IPS DF 19.7 (cell line): ENCODE measurements around the gene ZFAND6.
"Not testable (repeated sequence)": the region's sequence is repeated elsewhere in the genome, so short reads cannot be mapped to it uniquely, and the experiment has no call there.

Experiments used
- DNase-seq: peaks from one replicate; pipeline ENCODE4 v3.0.0-alpha.2; 2013; ENCODE audit warnings: low read depth, low spot score

ZFAND6 gene

DNA sequence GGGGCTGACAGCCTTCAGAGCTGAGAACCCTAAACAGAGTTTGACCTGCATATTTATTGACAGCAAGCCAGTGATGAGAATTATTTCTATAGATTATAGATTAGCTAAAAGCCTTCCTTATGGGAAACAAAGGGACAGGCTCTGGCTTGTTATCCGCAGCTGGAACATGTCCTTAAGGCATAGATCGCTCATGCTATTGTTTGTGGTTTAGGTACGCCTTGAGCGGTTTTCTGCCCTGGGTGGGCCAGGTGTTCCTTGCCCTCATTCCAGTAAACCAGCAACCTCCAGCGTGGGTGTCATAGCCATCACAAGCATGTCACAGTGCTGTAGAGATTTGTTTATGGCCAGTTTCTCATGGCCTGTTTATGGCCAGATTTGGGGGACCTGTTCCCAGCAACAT lies 83.2 kb downstream of the ZFAND6 start:
- no peak for DNase-seq

DNA sequence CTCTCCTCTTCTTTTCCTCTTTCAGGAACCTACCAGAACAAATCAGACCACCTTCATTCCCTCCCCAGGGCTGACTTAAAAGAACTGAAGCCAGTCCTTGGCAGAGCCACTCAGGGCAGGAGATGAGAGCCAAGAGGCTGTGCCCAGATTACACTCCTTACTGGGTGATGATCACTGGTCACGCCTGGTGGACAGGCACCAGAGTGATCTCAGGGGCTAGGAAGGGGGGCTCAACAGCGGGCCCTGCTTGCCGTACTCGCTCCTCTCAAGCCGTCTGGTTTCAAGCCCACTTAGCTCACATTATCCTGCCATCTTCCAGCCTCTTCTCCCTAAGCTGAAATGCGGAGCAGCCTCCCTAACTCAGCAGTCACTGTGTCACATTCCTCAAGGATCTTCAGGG lies 91.7 kb downstream of the ZFAND6 start:
- DNase-seq: no peak

DNA sequence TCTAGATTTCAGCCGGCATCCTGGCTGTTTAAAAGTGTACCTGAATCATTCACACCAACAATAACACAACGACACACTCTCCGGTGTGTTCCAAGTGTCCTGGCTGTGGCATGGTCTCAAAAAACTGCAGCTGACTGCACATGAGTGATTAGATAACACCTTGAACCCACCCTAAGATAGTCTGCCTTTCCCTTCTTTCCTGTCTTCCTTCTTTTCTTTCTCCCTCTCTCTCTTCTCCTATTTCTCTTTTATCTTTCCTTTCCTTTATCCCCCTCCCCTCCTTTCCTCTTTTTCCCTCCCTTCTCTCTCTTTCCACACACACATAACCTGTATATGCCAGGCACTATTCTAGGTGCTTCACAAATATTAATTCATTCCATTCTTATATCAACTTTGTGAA lies 92.1 kb downstream of the ZFAND6 start:
- no peak for DNase-seq

DNA sequence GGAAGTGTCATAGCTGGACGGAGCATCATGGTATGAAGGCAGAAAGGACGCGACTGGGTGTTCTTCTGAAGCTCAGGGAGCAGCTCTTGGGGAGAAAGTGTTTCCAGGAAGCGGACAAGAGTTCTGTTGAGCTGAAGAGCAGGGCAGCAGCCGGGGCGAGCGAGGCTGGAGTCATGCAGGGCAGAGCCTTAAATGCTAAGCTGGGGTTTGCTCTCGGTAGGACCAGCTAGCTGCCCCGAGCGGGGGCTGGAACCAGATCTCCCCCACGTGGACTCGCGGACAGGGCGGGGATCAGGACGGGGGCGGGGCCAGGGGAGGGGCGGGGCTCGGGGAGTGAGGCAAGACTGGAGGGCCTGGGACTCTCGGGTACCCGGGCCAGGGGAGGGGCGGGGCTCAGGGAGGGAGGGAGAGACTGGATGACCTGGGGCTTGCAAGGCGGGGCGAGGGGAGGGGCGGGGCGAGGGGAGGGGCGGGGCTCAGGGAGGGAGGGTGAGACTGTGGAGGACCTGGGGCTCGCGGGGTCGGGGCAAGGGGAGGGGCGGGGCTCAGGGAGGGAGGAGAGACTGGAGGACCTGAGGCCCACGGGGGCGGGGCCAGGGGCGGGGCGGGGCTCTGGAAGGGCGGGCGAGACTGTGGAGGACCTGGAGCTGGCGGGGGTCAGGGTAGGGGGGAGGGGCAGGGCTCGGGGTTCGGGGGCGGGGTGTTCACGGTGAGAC lies 92.9 kb downstream of the ZFAND6 start:
- peak; percentile 65 for DNase-seq

DNA sequence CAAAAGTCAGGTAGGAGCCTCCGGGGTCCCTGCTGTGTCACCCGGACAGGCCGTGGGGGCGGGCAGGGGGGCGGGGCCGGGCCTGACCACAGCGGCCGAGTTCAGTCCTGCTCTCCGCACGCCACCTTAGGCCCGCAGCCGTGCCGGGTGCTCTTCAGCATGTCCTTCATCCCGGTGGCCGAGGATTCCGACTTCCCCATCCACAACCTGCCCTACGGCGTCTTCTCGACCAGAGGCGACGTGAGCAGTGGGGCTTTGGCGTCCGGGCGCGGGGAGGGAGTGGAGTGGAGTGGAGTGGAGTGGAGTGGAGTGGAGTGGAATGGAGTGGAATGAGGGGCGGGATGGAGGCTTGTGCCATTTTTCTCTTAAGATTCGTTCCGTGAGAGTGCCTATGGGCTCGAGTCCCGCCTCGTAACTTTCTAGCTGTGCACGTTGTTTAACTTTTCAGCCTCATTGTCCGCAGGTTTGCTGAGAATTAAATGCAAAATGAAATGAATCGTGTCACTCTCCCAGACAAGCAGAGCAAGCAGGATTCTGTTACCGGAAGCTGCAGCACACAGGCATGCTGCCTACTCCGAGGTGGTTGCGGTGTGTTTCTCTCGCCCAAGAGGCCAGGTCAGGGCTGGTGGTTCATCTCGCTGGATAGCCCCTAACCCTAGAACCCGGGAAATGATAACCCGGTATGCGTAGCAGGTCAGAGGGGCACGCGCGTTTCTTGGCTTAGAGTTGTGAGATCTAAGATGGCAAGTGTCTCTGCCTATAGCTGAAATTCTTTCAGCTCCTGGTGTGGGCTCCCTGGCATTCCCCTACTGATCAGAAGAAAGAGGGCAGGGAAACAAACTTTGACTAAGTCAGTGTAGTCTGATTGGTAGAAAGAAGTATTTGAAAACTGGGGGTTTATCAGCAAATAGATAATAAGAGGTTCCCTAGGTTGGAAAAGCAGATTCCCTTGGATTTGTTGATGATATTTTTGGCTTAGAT lies 93.7 kb downstream of the ZFAND6 start, which contains the start of gene FAH:
FAH (plus strand) TSS at position 104 of the 981 bp plus-strand sequence; CDS start at position 160, 56 bp downstream.
- peak; percentile 5 for DNase-seq

DNA sequence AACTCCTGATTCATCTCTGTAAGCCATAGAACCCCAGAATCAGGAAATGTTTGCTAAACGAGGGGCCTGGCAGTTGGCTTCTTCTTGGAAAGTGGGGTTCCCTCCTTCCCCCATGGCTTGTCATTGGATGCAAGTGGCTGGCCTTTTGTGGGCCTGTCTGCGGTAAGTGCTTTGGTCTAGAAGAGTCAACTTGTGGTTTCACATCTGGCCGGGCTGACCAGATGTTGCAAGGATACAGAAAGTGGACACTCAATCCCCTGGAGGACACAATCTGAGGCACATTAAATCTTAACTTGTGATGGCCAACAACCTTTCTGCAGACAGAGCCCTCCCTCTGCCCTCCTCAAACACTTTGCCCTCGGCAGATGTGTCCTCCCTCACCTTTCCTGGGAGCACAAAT lies 94.4 kb downstream of the ZFAND6 start:
- no peak for DNase-seq

DNA sequence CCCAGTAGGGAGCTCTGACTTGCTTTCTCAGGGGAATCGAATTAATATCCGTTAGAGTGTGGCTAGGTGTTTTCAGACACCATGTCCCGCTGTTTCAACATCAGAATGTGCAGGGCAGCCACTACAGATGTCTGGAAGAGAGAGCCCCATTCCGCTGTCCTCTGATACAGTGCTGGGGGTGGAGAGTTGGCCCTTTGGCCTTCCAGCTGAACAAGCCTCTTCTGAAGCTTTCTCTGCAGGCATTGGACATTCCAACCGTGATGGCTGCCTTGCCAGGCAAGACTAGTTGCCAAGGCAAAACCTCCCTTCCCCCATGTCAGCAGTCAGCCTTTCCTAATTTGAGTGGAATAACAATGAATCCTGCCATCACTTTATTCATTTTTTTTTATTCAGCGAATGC lies 94.9 kb downstream of the ZFAND6 start:
- no peak for DNase-seq

DNA sequence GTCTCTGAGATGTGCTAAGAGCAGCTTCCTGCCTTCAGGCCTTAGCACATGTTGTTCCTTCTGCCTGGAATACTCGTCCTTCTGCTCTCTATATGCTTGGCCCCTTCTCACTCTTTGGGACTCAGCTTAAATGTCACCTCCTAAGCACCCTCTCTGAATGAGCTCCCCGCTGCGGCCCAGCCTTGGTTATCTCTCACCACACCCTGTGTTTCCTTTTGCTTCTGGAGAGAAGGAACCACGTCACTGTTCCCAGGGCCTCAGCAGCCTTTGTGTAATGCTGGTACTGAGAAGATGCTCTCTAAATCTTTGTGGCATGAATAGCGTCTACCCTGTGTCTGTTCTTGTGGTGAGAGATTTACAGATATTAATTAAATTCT lies 95.5 kb downstream of the ZFAND6 start:
- no peak for DNase-seq

DNA sequence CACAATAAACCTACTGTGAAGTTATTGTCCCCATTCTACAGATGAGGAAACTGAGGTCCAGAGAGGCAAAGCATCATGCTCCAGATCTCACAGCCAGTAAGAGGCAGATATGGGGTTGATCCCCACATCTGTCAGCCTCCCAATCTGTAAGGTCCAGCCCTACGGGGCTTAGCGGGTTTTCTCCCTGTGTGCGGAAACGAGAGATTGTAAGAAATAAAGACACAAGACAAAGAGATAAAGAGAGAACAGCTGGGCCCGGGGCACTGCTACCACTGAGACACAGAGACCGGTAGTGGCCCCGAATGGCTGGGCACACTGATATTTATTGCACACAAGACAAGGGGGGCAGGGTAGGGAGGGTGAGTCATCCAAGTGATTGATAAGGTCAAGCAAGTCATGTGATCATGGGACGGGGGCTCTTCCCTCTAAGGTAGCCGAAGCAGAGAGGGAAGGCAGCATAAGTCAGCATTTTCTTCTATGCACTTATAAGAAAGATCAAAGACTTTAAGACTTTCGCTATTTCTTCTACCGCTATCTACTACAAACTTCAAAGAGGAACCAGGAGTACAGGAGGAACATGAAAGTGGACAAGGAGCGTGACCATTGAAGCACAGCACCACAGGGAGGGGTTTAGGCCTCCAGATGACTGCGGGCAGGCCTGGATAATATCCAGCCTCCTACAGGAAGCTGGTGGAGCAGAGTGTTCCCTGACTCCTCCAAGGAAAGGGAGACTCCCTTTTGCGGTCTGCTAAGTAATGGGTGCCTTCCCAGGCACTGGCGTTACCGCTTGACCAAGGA lies 96.1 kb downstream of the ZFAND6 start:
- DNase-seq: not testable (repeated sequence)

DNA sequence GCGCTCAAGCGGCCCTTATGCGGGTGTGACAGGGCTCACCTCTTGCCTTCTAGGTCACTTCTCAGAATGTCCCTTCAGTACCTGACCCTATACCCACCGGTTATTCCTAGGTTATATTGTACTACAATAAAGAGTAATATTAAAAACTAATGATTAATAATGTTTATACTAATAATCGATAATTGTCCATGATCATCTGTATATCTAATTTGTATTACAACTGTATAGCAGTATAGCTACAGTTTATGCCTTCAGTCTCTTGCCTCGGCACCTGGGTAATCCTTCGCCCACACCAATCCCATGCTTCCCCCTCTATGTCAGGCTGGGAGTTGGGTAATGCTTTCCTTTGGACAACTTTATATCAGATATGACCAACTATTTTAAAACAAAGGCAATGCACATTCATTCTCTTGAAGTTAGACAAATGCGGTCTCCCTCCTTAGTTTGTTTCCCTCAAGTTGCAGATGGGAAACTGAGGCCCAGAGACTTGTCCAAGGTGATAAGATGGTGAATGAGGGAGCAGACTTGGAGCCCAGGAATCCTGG lies 96.8 kb downstream of the ZFAND6 start:
- no peak for DNase-seq

DNA sequence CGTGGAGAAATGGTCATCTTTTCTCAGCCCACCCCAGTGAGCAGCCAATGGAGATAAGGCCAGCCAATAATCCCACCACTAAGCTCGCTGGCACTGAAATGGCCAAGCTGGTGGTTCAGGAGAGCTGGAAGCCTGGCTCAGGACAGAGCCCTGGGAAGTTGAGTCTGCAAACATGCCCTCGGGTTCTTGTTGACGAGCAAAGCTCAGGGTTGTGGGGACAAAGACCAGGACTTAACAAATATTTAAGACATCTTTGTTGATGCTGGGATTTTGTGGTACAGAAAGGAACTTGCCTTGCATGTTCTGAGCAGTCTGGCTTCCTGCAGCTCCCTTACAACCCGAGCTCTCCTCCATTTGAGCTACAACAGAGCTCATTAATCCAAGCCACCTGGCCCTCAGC lies 97.7 kb downstream of the ZFAND6 start:
- no peak for DNase-seq

DNA sequence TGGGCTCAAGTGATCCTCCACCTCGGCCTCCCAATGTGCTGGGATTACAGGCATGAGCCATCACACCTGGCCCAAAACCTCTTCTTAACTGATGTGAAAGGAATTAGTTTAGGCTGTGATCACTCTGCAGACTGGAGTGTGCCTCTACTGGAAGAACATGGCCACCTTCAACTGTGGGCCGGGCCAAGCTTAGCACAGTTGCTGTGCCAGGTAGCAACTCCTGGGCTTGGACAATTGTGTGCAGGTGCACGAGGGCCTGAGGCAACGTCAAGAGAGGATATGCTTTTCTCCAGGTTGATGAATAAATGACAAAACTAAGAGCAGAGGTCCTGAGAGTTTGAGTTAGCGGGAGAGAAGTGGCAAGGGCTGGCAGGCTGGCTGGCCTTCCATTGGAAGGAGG lies 99.8 kb downstream of the ZFAND6 start:
- DNase-seq: no peak

DNA sequence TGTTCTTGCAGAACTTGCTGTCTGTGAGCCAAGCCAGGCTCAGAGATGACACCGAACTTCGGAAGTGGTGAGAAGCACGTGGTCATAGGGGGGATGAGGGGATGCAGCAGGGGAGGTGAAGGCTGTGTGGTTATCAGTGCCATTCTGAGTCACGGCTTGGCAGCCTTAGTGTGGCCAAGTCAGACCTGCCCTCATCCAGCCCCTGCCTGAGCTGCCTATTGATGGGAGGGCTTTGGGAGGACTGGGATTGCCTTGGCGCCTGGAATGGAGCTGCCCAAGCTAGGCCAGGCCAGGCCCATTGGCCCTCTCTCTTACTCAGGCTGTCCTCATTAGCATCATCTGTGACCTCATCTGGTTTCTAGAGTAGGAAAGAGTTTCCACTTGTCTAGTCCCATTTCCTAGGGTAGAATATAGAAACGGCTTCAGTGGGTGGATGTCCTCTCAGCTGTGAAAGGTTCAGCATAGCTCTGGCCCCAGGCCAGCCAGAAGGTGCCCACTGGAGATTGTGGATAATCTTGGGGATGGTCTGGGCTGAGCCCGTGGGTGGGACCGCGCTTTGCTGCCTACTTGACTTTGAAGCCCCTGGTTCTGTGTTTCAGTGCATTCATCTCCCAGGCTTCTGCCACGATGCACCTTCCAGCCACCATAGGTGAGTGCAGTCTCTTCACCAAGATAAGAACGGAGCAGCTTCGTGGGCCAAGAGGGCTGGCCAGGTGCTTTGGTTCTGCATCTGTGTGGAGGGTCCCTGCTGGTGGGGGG lies 100.5 kb downstream of the ZFAND6 start:
- DNase-seq: no peak

DNA sequence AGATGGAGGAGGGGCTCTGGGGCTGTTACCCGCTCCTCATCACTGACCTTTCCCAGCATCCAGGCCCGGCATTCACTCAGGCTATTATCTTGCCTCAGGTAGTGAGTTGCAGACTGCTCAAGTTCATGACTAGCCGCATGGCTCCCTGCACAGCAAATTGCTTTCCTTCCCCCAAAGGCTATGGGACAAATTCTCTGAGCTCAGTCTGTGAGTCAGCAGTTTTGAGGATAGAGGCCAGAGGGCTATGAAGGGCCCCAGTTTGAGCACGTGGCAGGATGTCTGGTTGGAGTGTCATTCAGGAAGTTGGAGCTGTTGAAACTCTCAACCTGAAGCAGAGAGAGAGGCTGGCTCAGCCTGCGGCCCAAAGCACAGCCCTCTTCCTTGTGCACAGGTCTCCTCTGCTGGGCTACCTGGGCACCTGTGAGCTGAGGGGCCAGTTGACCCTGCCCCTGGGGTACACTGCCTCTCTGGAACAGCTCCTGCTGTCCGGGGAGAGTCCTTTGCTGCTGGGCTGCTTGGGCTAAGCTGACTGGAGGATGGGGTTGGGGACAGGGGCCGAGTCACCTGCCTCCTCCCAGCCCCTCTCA lies 101.2 kb downstream of the ZFAND6 start:
- DNase-seq: no peak

DNA sequence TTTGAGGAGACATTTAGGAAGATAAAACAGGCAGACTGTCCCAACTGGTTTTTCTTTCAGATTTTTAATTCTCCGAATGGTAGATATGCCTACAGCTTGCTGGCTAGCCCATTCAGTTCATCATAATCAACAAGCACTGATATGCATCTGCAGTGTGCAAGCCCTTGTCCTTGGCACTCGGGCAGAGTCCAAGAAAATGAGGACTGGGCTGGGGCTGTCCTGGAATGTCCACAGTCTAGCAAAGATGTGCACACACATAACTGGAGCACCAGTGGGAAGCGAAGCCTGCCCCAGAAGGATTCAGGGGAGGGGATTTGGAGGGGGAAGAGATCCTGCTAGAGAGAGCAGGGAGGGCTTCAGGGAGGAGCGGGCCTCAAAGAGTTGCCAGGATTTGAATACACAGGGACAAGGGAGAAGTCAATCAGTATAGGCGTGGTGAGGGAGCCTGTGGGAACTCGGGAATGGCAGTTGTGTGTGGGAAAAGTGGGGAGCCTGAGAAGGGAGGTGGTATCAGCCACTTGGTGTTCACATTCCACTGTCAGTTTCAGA lies 102.1 kb downstream of the ZFAND6 start:
- DNase-seq: no peak

DNA sequence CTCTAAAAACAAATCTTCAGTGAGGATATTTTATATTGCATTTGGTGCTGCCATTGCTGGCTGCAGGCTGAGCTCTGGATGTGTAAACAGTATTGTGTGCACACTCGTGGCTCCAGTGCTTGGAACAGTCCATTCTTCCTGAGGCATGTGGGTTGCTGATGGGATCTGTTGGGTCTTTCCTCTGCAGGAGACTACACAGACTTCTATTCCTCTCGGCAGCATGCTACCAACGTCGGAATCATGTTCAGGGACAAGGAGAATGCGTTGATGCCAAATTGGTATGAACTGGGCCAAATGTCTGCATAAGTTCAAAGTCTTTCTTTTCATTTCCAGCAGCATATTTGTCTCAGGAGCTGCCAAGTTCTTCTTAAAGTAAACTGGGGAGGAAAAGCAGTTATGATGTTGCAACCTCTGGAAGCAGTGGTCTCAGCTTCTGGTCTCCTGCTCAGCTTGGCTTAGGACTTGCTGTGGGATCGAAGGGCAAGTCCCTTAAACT lies 102.6 kb downstream of the ZFAND6 start:
- DNase-seq: no peak

DNA sequence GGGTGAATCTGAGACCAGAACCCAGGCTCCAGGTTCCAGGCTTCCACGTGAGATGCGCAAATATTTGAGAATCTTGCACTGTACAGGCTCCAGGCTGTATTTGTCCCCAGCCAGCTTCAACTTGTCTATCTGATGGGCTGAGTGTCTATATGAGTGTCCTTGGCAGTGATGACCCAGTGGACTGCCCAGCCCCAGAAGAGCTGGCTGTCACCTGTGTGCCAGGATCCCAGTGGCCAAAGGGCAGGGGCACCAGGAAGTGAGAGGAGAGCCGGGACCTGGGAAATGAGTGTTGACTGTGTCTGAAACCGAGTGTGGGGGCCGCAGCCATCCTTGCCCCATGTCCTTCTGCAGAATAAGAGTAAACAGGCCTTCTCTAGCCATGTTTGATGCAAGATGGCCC lies 103.7 kb downstream of the ZFAND6 start:
- DNase-seq: no peak

DNA sequence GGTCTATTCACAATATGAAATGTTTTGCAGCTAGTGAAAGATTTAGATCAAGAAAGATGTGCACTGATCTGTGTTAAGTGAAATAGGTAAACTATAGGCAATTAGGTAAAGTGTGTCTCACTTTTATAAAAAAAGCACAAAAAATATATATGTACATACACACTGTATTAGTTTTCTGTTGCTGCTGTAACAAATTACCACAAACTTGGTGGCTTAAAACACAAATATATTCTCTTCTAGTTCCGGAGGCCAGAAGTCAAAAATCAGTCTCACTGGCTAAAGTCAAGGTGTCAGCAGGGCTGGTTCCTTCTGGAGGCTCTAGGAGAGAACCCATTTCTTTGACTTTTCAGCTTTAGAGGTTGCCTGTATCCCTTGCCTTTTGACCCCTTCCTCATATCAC lies 104.4 kb downstream of the ZFAND6 start:
- DNase-seq: no peak

DNA sequence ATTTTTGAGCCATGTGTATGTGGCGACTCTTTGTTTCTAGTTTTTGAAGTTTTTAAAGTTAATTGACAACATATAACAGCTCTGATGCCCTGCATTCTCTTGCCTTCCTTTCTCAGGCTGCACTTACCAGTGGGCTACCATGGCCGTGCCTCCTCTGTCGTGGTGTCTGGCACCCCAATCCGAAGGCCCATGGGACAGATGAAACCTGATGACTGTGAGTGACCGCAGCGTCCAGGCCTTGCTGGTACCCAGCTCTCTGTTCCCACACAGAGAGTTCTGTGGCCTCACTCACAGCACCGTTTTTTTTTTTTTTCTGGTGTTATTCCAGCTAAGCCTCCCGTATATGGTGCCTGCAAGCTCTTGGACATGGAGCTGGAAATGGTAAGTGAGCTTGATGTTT lies 108.5 kb downstream of the ZFAND6 start:
- no peak for DNase-seq

DNA sequence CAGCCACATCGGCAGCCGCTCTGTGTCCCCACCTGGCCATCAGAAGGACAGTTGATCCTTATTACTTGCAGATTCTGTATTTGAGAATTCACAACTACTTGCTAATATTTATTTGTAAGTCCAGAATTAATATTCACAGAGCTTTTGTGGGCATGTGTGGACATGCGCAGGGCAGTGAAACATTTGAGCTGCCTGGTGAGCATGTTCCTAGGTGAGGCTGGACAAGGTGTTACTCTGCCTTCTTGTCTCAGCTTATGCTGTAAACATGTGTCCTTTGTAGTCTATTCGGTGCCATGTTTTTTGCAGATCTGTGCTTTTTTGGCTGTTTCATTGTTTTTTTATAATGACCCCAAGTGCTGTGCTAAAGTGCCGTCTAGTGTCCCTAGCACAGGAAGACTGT lies 108.9 kb downstream of the ZFAND6 start:
- DNase-seq: no peak
